ENCODE results near the gene NR3C2.

- TF ChIP-seq CTCF (conservative IDR thresholded peaks at IDR 0.05; ENCODE audit: low read depth, low read length) (no peak), POLR2A (IDR thresholded peaks at IDR 0.05; ENCODE audit: low read depth, low read length) (no peak), MXI1 (IDR thresholded peaks at IDR 0.05; ENCODE audit: borderline replicate concordance, low read depth, low read length) (no peak), USF2 (IDR thresholded peaks at IDR 0.05; ENCODE audit: low read depth, low read length) (no peak), MAFK (IDR thresholded peaks at IDR 0.05; ENCODE audit: low read depth, low read length) (no peak), MAZ (IDR thresholded peaks at IDR 0.05; ENCODE audit: borderline replicate concordance, low read depth, low read length) (no peak), RCOR1 (IDR thresholded peaks at IDR 0.05; ENCODE audit: insufficient replicate concordance, low read length) (no peak)
Measured at GRCh38 chr4:148415500-148415899, 26.7 kb downstream of the NR3C2 start.

All from IMR-90 (cell line).